Uterus (tissue), 4 donors: Measurements from ENCODE around the gene MTCL1. TPM values are rescaled to one million over a fixed set of nuclear protein-coding genes. Genes with fewer than 3 reads are reported as not detected.

ENCODE experiments used
- DNase-seq, 2 donors: peaks; one replicate each; pipeline ENCODE4 v3.0.0-alpha.2; 2019 to 2020
- H3K27ac ChIP-seq, 2 donors: fragments of 200-600 bp; sonication (generic); 1 replicate in 1 of 2; 2 replicates in 1 of 2; pipeline ENCODE4 v1.5.1; 2016 to 2018
- H3K27me3 ChIP-seq, 2 donors: fragments of 200-600 bp; sonication (generic); one replicate each; pipeline ENCODE4 v1.5.1; 2018 to 2019; ENCODE audit warnings: control low read depth in 1 of 2
- H3K36me3 ChIP-seq, 2 donors: fragments of 200-600 bp; sonication (generic); one replicate each; pipeline ENCODE4 v1.5.1; 2019; ENCODE audit warnings: control low read depth in 1 of 2
- H3K4me1 ChIP-seq, 2 donors: fragments of 200-600 bp; sonication (generic); one replicate each; pipeline ENCODE4 v1.5.1; 2018 to 2019; ENCODE audit warnings: control low read depth in 1 of 2
- H3K4me3 ChIP-seq, 2 donors: fragments of 200-600 bp; sonication (generic); 1 replicate in 1 of 2; 2 replicates in 1 of 2; pipeline ENCODE4 v1.5.1; 2018 to 2019; ENCODE audit warnings: mild to moderate bottlenecking in 1 of 2
- H3K9me3 ChIP-seq, 2 donors: fragments of 200-600 bp; sonication (generic); one replicate each; pipeline ENCODE4 v1.5.1; 2019; ENCODE audit warnings: control low read depth in 1 of 2
- CTCF ChIP-seq, 4 experiments: fragments of 200-600 bp in 2 of 4; fragments of 450-650 bp in 2 of 4; sonication (generic) in 2 of 4; IDR thresholded peaks; one replicate each; pipeline ENCODE4 v1.5.1; 2016 to 2019; ENCODE audit warnings: antibody characterized with exemption in 4 of 4, mild to moderate bottlenecking in 2 of 4, moderate library complexity in 1 of 4
- POLR2A ChIP-seq, 2 donors: fragments of 450-650 bp; IDR thresholded peaks; one replicate each; pipeline ENCODE4 v1.6.1; 2016; ENCODE audit warnings: antibody characterized with exemption in 2 of 2, mild to moderate bottlenecking in 1 of 2, moderate library complexity in 1 of 2
- intact Hi-C: fragments of 100-400 bp; cut with DNase I; formaldehyde crosslinking; loops from one replicate; pipeline ENCODE4 v1.15.1; 2023; ENCODE audit warnings: low total_unique reads
- total RNA-seq, 4 donors: library from RNA; depleted of rRNA in 3 of 4; stranded (reverse); fragments of >200 nt in 3 of 4; gene quantifications; one replicate each; pipeline versions ENCODE4 v1.1.0 to v1.2.4, GENCODE V29; 2014 to 2023
- donor health status: DM: yes; HTN: yes; CAD: no.

The MTCL1 gene
- total RNA-seq, 4 donors from 2014 or later: 8.8 to 25.9 (median 11.0) TPM; not detected in 1

DNA sequence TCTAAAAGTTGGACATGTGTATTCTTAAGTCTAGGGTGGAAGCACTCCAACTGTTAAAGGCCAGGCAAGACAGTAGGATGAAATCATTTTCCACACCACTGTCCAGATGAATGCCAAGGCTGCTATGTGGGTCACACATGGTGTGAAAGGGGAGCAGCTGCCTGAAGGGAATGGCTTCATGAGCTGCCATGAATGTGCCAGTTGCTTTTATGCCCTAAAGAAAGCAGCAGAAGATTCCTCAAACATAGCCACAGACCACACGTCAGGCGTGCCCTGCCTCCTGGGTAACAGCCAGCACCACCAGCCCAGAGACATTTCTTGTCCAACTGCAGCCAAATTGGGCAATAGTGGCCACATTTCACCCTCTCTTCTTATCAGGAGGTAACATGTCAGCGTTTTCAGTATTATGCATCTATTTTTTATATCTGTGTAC lies 130.2 kb downstream of the MTCL1 start:
- Histone ChIP-seq H3K9me3 (no peaks in the 10 kb centered on the region), H3K36me3 (no peaks in the 10 kb centered on the region), H3K4me3 (no peak overlapping the region), H3K27me3 (no peaks in the 10 kb centered on the region), H3K27ac (no peak overlapping the region), H3K4me1 (no peaks in the 10 kb centered on the region)
- no peak for DNase-seq
- intact Hi-C loops: no loop called here
- TF ChIP-seq POLR2A (IDR thresholded peaks at IDR 0.05) (no peak), CTCF (IDR thresholded peaks at IDR 0.05) (no peak)

GRCh38 chr18:8839281-8839680 lies 133.9 kb downstream of the MTCL1 start:
- Histone ChIP-seq H3K36me3 (no peaks in the 10 kb centered on the region), H3K27me3 (no peaks in the 10 kb centered on the region), H3K27ac (no peak overlapping the region), H3K4me3 (no peak overlapping the region), H3K4me1 (no peaks in the 10 kb centered on the region), H3K9me3 (no peaks in the 10 kb centered on the region)
- intact Hi-C loops: no loop called here
- TF ChIP-seq CTCF (IDR thresholded peaks at IDR 0.05) (no peak), POLR2A (IDR thresholded peaks at IDR 0.05) (no peak)
- no peak for DNase-seq

- no peak for TF ChIP-seq CTCF (IDR thresholded peaks at IDR 0.05)
- no peak for TF ChIP-seq POLR2A (IDR thresholded peaks at IDR 0.05)
- intact Hi-C loops: no loop called here
These were observed 136.6 kb downstream of the MTCL1 start for GRCh38 chr18:8841781-8842485.

GRCh38 chr18:8842506-8842905 lies 137.2 kb downstream of the MTCL1 start:
- no peaks in the 10 kb centered on the region for H3K36me3 ChIP-seq
- H3K27ac ChIP-seq: no peak overlapping the region
- H3K27me3 ChIP-seq: no peaks in the 10 kb centered on the region
- intact Hi-C loops: no loop called here
- H3K9me3 ChIP-seq: no peaks in the 10 kb centered on the region
- no peaks in the 10 kb centered on the region for H3K4me1 ChIP-seq
- H3K4me3 ChIP-seq: no peak overlapping the region
- DNase-seq: no peak
- no peak for TF ChIP-seq CTCF (IDR thresholded peaks at IDR 0.05)
- no peak for TF ChIP-seq POLR2A (IDR thresholded peaks at IDR 0.05)

More at GRCh38 chr18:8841781-8842485, 136.6 kb downstream of the MTCL1 start:
- H3K27ac ChIP-seq: no peak overlapping the region
- H3K4me1 ChIP-seq: no peaks in the 10 kb centered on the region
- H3K27me3 ChIP-seq: no peaks in the 10 kb centered on the region
- no peaks in the 10 kb centered on the region for H3K36me3 ChIP-seq
- no peak overlapping the region for H3K4me3 ChIP-seq
- no peaks in the 10 kb centered on the region for H3K9me3 ChIP-seq
- no peak for DNase-seq

DNA sequence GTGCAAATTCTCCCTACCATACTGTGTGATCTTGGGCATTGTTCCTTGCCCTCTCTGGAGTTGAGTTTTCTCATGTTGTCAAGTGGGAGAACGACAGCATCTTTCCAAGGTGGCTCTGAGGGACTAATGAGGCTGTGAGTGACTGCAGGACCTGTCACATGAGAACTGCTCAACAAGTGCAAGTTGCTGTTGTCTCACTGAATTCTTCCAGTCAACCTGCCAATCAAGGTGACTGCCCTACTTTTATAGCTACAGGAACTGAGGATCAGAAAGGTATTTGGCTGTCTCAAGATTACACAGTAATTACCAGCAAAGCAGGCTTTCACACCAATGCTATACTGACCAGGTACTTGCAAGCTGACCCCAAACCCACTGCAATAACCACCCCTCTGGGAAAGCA lies 137.6 kb downstream of the MTCL1 start:
- H3K36me3 ChIP-seq: no peaks in the 10 kb centered on the region
- H3K4me3 ChIP-seq: no peak overlapping the region
- no peak for DNase-seq
- H3K27ac ChIP-seq: no peak overlapping the region
- H3K4me1 ChIP-seq: no peaks in the 10 kb centered on the region
- intact Hi-C loops: no loop called here
- H3K9me3 ChIP-seq: no peaks in the 10 kb centered on the region
- no peak for TF ChIP-seq CTCF (IDR thresholded peaks at IDR 0.05)
- TF ChIP-seq POLR2A (IDR thresholded peaks at IDR 0.05): no peak
- H3K27me3 ChIP-seq: no peaks in the 10 kb centered on the region
